ENCODE data around the gene ZBTB20. TPM values are rescaled to one million over a fixed set of nuclear protein-coding genes. Genes with fewer than 3 reads are reported as not detected.
A peak's percentile ranks its signal among the peaks of the same experiment; 100 is the strongest.

ZBTB20 gene
- total RNA-seq, 1 donor from 2014 or later: 30.4 TPM

- H3K4me1 Mint-ChIP-seq: peaks cover 17% of the 10 kb centered on the region
- no peak overlapping the region for H3K27ac Mint-ChIP-seq
- DNase-seq (ENCODE audit: low spot score in 2 of 2, unreplicated experiment in 2 of 2): no peak
- TF ChIP-seq CTCF (IDR thresholded peaks at IDR 0.05; ENCODE audit: unreplicated experiment): no peak
- H3K4me3 Mint-ChIP-seq: no peak overlapping the region
- H3K27me3 Mint-ChIP-seq (ENCODE audit: low read depth): no peaks in the 10 kb centered on the region
- no peaks in the 10 kb centered on the region for H3K9me3 Mint-ChIP-seq
- H3K36me3 Mint-ChIP-seq: no peaks in the 10 kb centered on the region
These were observed 288.8 kb downstream of the ZBTB20 start for GRCh38 chr3:114858329-114858728.

- Mint-ChIP-seq H3K36me3 (no peaks in the 10 kb centered on the region), H3K9me3 (no peaks in the 10 kb centered on the region)
- TF ChIP-seq CTCF (IDR thresholded peaks at IDR 0.05; ENCODE audit: unreplicated experiment): no peak
These were observed 289.8 kb downstream of the ZBTB20 start for GRCh38 chr3:114857299-114857701.

GRCh38 chr3:114856835-114857234, 290.3 kb downstream of the ZBTB20 start:
- Mint-ChIP-seq H3K4me1 (peaks cover 17% of the 10 kb centered on the region), H3K9me3 (no peaks in the 10 kb centered on the region), H3K4me3 (no peak overlapping the region), H3K27ac (peak overlapping the region; percentile 17), H3K36me3 (no peaks in the 10 kb centered on the region), H3K27me3 (ENCODE audit: low read depth) (no peaks in the 10 kb centered on the region)
- TF ChIP-seq CTCF (IDR thresholded peaks at IDR 0.05; ENCODE audit: unreplicated experiment): no peak
- DNase-seq (ENCODE audit: low spot score in 2 of 2, unreplicated experiment in 2 of 2): no peak

More at GRCh38 chr3:114857299-114857701, 289.8 kb downstream of the ZBTB20 start:
- DNase-seq (ENCODE audit: low spot score in 2 of 2, unreplicated experiment in 2 of 2): no peak
- Mint-ChIP-seq H3K4me1 (peaks cover 17% of the 10 kb centered on the region), H3K27me3 (ENCODE audit: low read depth) (no peaks in the 10 kb centered on the region), H3K27ac (no peak overlapping the region), H3K4me3 (no peak overlapping the region)

GRCh38 chr3:114855839-114856238, 291.2 kb downstream of the ZBTB20 start:
- H3K9me3 Mint-ChIP-seq: no peaks in the 10 kb centered on the region
- no peaks in the 10 kb centered on the region for H3K36me3 Mint-ChIP-seq
- no peak for TF ChIP-seq CTCF (IDR thresholded peaks at IDR 0.05; ENCODE audit: unreplicated experiment)
- no peak overlapping the region for H3K27ac Mint-ChIP-seq
- DNase-seq (ENCODE audit: low spot score in 2 of 2, unreplicated experiment in 2 of 2): no peak
- no peak overlapping the region for H3K4me3 Mint-ChIP-seq
- peaks cover 17% of the 10 kb centered on the region for H3K4me1 Mint-ChIP-seq
- no peaks in the 10 kb centered on the region for H3K27me3 Mint-ChIP-seq (ENCODE audit: low read depth)

GRCh38 chr3:114852966-114853365, 294.1 kb downstream of the ZBTB20 start:
- DNase-seq (ENCODE audit: low spot score in 2 of 2, unreplicated experiment in 2 of 2): no peak
- TF ChIP-seq CTCF (IDR thresholded peaks at IDR 0.05; ENCODE audit: unreplicated experiment): no peak
- H3K4me1 Mint-ChIP-seq: peaks cover 26% of the 10 kb centered on the region
- H3K27ac Mint-ChIP-seq: no peak overlapping the region
- H3K9me3 Mint-ChIP-seq: no peaks in the 10 kb centered on the region
- no peaks in the 10 kb centered on the region for H3K36me3 Mint-ChIP-seq
- H3K4me3 Mint-ChIP-seq: no peak overlapping the region
- H3K27me3 Mint-ChIP-seq (ENCODE audit: low read depth): no peaks in the 10 kb centered on the region

GRCh38 chr3:114850898-114851297, 296.2 kb downstream of the ZBTB20 start:
- no peak overlapping the region for H3K27ac Mint-ChIP-seq
- no peaks in the 10 kb centered on the region for H3K27me3 Mint-ChIP-seq (ENCODE audit: low read depth)
- no peak for TF ChIP-seq CTCF (IDR thresholded peaks at IDR 0.05; ENCODE audit: unreplicated experiment)
- H3K4me3 Mint-ChIP-seq: no peak overlapping the region
- no peaks in the 10 kb centered on the region for H3K9me3 Mint-ChIP-seq
- DNase-seq (ENCODE audit: low spot score in 2 of 2, unreplicated experiment in 2 of 2): no peak
- peaks cover 19% of the 10 kb centered on the region for H3K4me1 Mint-ChIP-seq
- no peaks in the 10 kb centered on the region for H3K36me3 Mint-ChIP-seq

Data from mesothelial cell of epicardium (in vitro differentiated cells).